AG04450 (cell line): ENCODE data around the gene ID2. TPM values are rescaled to one million over a fixed set of nuclear protein-coding genes. Genes with fewer than 3 reads are reported as not detected.

ENCODE experiments used
- CTCF ChIA-PET: fragments of 300-600, 350-600 bp; formaldehyde crosslinking; extraction: SDS; loops from one replicate; lab custom pipeline; 2022; ENCODE audit warnings: antibody characterized with exemption, inconsistent platforms; lab: Charles Lee
- POLR2A ChIA-PET: fragments of 350-600 bp; formaldehyde crosslinking; extraction: SDS; loops from one replicate; lab custom pipeline; 2021; ENCODE audit warnings: antibody characterized with exemption, inconsistent platforms; lab: Yijun Ruan, JAX
- DNase-seq: peaks from one replicate; pipeline ENCODE4 v3.0.0-alpha.2; 2011; ENCODE audit warnings: low read depth, low spot score
- H3K27ac ChIP-seq: one replicate; pipeline ENCODE4 v1.5.1; 2012; ENCODE audit warnings: low read depth, low read length, control low read depth
- H3K27me3 ChIP-seq: one replicate; pipeline ENCODE4 v1.6.0; 2012; ENCODE audit warnings: low read length; ENCODE audit not compliant: control insufficient read depth, insufficient read depth
- H3K4me3 ChIP-seq: 2 replicates; pipeline ENCODE4 v1.5.1; 2011; ENCODE audit warnings: mild to moderate bottlenecking, low read depth, low read length, control low read depth
- H3K9me3 ChIP-seq: 2 replicates; pipeline ENCODE4 v1.5.1; 2012; ENCODE audit warnings: low read length; ENCODE audit not compliant: control insufficient read depth, insufficient read depth
- polyA plus RNA-seq: library from polyadenylated mRNA; depleted of rRNA; stranded (reverse); fragments of >200 nt; gene quantifications from 2 replicates; pipeline ENCODE4 v1.2.3, GENCODE V29; 2011
- TF ChIP-seq, protein P1 (sequence below): IDR thresholded peaks from 2 replicates; pipeline ENCODE4 v1.5.1; 2011; ENCODE audit warnings: low read depth, low read length, control low read depth, inconsistent platforms

The ID2 gene
- polyA plus RNA-seq, 1 experiment: 74.3 TPM

- POLR2A ChIA-PET: no interaction called here
- Histone ChIP-seq H3K27me3 (no peaks in the 10 kb centered on the region), H3K4me3 (no peak overlapping the region), H3K9me3 (peaks cover 26% of the 10 kb centered on the region), H3K27ac (no peak overlapping the region)
- DNase-seq: no peak
- CTCF ChIA-PET: no interaction called here
- TF ChIP-seq, protein P1, sequence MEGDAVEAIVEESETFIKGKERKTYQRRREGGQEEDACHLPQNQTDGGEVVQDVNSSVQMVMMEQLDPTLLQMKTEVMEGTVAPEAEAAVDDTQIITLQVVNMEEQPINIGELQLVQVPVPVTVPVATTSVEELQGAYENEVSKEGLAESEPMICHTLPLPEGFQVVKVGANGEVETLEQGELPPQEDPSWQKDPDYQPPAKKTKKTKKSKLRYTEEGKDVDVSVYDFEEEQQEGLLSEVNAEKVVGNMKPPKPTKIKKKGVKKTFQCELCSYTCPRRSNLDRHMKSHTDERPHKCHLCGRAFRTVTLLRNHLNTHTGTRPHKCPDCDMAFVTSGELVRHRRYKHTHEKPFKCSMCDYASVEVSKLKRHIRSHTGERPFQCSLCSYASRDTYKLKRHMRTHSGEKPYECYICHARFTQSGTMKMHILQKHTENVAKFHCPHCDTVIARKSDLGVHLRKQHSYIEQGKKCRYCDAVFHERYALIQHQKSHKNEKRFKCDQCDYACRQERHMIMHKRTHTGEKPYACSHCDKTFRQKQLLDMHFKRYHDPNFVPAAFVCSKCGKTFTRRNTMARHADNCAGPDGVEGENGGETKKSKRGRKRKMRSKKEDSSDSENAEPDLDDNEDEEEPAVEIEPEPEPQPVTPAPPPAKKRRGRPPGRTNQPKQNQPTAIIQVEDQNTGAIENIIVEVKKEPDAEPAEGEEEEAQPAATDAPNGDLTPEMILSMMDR: no peak
These were observed 35.0 kb upstream of the ID2 start for GRCh38 chr2:8646731-8647461.

- Histone ChIP-seq H3K9me3 (peaks cover 26% of the 10 kb centered on the region), H3K27ac (no peak overlapping the region), H3K4me3 (no peak overlapping the region), H3K27me3 (no peaks in the 10 kb centered on the region)
- DNase-seq: no peak
- ChIA-PET CTCF (no interaction called here), POLR2A (no interaction called here)
- TF ChIP-seq, protein P1: no peak
These were observed 34.4 kb upstream of the ID2 start for GRCh38 chr2:8647462-8647857.

DNA sequence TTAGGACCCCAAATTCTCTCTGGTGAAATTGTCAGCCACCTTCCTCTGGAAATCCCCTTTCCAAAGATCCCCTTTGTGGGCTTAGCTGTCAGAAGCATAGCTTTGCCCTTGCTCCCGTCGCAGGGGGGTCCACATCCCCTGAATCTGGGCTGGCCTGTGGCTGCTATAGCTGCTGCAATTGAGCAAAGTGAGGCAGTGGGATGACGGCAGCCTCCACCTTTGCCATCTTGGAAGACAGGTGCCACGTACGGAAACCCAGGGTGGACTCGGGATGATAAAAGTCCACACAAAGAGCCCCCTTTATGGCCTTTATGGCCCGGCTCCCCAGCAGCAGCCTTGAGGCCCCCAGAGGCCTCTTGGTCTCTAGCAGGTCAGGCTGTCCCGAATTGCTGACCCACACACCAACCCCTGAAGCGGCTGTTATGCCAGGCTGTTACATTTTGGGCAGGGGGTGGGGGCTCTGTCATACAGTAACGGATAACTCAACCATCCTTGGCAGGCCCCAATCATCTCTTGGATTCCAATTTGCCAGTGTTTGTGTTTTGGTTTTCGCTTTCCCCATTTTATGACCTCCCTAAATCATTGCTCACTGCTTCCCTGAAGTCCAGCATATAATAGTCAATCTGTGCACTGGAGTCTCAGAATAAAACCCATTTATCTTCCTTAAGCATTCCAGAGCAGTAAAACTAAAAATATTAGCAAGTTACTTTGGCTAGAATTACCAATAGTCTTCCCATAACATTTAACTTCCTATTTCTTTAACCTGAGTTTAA lies 33.2 kb upstream of the ID2 start:
- Histone ChIP-seq H3K27me3 (no peaks in the 10 kb centered on the region), H3K9me3 (peaks cover 26% of the 10 kb centered on the region), H3K4me3 (no peak overlapping the region), H3K27ac (no peak overlapping the region)
- ChIA-PET CTCF (no interaction called here), POLR2A (no interaction called here)
- no peak for DNase-seq
- TF ChIP-seq, protein P1: no peak

GRCh38 chr2:8649718-8650117 lies 32.1 kb upstream of the ID2 start:
- TF ChIP-seq, protein P1: no peak
- DNase-seq: no peak
- Histone ChIP-seq H3K4me3 (no peak overlapping the region), H3K27me3 (no peaks in the 10 kb centered on the region), H3K9me3 (peaks cover 26% of the 10 kb centered on the region), H3K27ac (no peak overlapping the region)
- CTCF ChIA-PET: no interaction called here
- POLR2A ChIA-PET: no interaction called here

GRCh38 chr2:8650256-8650655 lies 31.6 kb upstream of the ID2 start:
- DNase-seq: no peak
- H3K27me3 ChIP-seq: no peaks in the 10 kb centered on the region
- POLR2A ChIA-PET: no interaction called here
- peaks cover 21% of the 10 kb centered on the region for H3K9me3 ChIP-seq
- CTCF ChIA-PET: no interaction called here
- H3K27ac ChIP-seq: no peak overlapping the region
- no peak overlapping the region for H3K4me3 ChIP-seq
- TF ChIP-seq, protein P1: no peak
